Putamen (tissue), 1 donor: ENCODE data around the gene ARFGEF3.

Source experiments
- DNase-seq: peaks from one replicate; pipeline ENCODE4 v3.0.0-alpha.2; 2016; ENCODE audit warnings: low spot score

The ARFGEF3 gene

GRCh38 chr6:138240476-138241245 is 78.9 kb downstream of the ARFGEF3 start:
- DNase-seq = no peak

GRCh38 chr6:138241381-138241780 is 79.6 kb downstream of the ARFGEF3 start:
- DNase-seq = no peak

GRCh38 chr6:138241934-138242333 is 80.2 kb downstream of the ARFGEF3 start:
- DNase-seq = no peak

GRCh38 chr6:138242987-138243592 is 81.4 kb downstream of the ARFGEF3 start:
- no peak for DNase-seq

- no peak for DNase-seq
These were observed 84.0 kb downstream of the ARFGEF3 start for GRCh38 chr6:138245751-138246150.

- no peak for DNase-seq
These were observed 85.1 kb downstream of the ARFGEF3 start for GRCh38 chr6:138246650-138247440.

- DNase-seq = no peak
These were observed 86.3 kb downstream of the ARFGEF3 start for GRCh38 chr6:138248011-138248410.

- DNase-seq = no peak
These were observed 87.1 kb downstream of the ARFGEF3 start for GRCh38 chr6:138248878-138249277.

GRCh38 chr6:138250053-138250452 is 88.3 kb downstream of the ARFGEF3 start:
- DNase-seq = peak; percentile 44

GRCh38 chr6:138250513-138251247 is 88.9 kb downstream of the ARFGEF3 start:
- peak; percentile 56 for DNase-seq

- no peak for DNase-seq
These were observed 92.0 kb downstream of the ARFGEF3 start for GRCh38 chr6:138253731-138254130.

GRCh38 chr6:138255443-138255842 is 93.7 kb downstream of the ARFGEF3 start:
- no peak for DNase-seq

GRCh38 chr6:138257638-138258040 is 95.9 kb downstream of the ARFGEF3 start:
- no peak for DNase-seq

GRCh38 chr6:138258197-138258596 is 96.5 kb downstream of the ARFGEF3 start:
- no peak for DNase-seq

GRCh38 chr6:138258991-138259390 is 97.3 kb downstream of the ARFGEF3 start:
- DNase-seq = no peak

GRCh38 chr6:138261116-138261780 is 99.5 kb downstream of the ARFGEF3 start:
- DNase-seq = no peak

GRCh38 chr6:138263963-138264362 is 102.2 kb downstream of the ARFGEF3 start:
- DNase-seq = peak; percentile 36

GRCh38 chr6:138264372-138264880 is 102.7 kb downstream of the ARFGEF3 start:
- no peak for DNase-seq

- no peak for DNase-seq
These were observed 104.4 kb downstream of the ARFGEF3 start for GRCh38 chr6:138266095-138266494.

- no peak for DNase-seq
These were observed 106.5 kb downstream of the ARFGEF3 start for GRCh38 chr6:138267971-138268895.
